Panc1 (cell line): ENCODE measurements around the gene PCDH15.

ENCODE experiments used
- CTCF ChIP-seq: fragments of 450-650 bp; IDR thresholded peaks from 2 replicates; pipeline ENCODE4 v1.5.1; 2017; ENCODE audit warnings: mild to moderate bottlenecking
- POLR2AphosphoS5 ChIP-seq: IDR thresholded peaks from 2 replicates; pipeline ENCODE4 v1.6.1; 2012; ENCODE audit warnings: mild to moderate bottlenecking, low read depth, low read length, moderate library complexity
- REST ChIP-seq, 2 experiments: IDR thresholded peaks; 2 replicates each; pipeline ENCODE4 v1.6.1; 2011 to 2012; ENCODE audit warnings: low read depth in 2 of 2, control low read depth in 1 of 2, low read length in 1 of 2, mild to moderate bottlenecking in 1 of 2, moderate library complexity in 1 of 2; ENCODE audit not compliant: insufficient read depth in 1 of 2

- no peak for TF ChIP-seq CTCF
- TF ChIP-seq REST (IDR thresholded peaks at IDR 0.05; ENCODE audit: insufficient read depth in 1 of 2, low read depth in 2 of 2, low read length in 1 of 2): no peak
- TF ChIP-seq POLR2AphosphoS5: no peak
Measured at GRCh38 chr10:54702583-54703485, 98.2 kb downstream of the PCDH15 start.
